K562 treated with DMSO at 1 percent for 24 hours (cell line): ENCODE results near the gene WDR46. TPM values are rescaled to one million over a fixed set of nuclear protein-coding genes. Genes with fewer than 3 reads are reported as not detected.

Experiments
- total RNA-seq: library from RNA; unstranded; fragments of 300-600 nt; gene quantifications from 2 replicates; pipeline ENCODE4 v1.2.3, GENCODE V29; 2022; ENCODE audit warnings: low read depth; ENCODE audit not compliant: insufficient read depth

Gene WDR46
- total RNA-seq: 51.7 and 61.6 TPM in 2 replicates

GRCh38 chr6:33288921-33289783 lies at the start of gene WDR46, which contains the start of gene PFDN6:
Gene WDR46, minus strand, starts transcription at chr6:33289239. Its CDS starts 69 bp downstream, at chr6:33289170.
Gene PFDN6, plus strand, starts transcription at chr6:33289601. Its CDS starts 256 bp downstream, at chr6:33289857.

GRCh38 chr6:33317669-33318425 lies 28.8 kb upstream of the WDR46 start, which contains the start of gene ZBTB22:
Gene ZBTB22, minus strand, starts transcription at chr6:33317744. Its CDS starts 828 bp downstream, at chr6:33316916.

GRCh38 chr6:33313709-33314514 lies 24.9 kb upstream of the WDR46 start, which contains the start of gene TAPBP:
Gene TAPBP, minus strand, starts transcription at chr6:33314078. Its CDS starts 37 bp downstream, at chr6:33314041.

GRCh38 chr6:33298773-33299236 lies 9.8 kb upstream of the WDR46 start, which contains the start of gene RGL2:
Gene RGL2, minus strand, starts transcription at chr6:33298942. Its CDS starts 332 bp downstream, at chr6:33298610.

GRCh38 chr6:33276864-33277662 lies 12.0 kb downstream of the WDR46 start, which contains the start of gene B3GALT4:
Gene B3GALT4, plus strand, starts transcription at chr6:33277123. Its CDS starts 297 bp downstream, at chr6:33277420.

GRCh38 chr6:33271468-33272274 lies 17.4 kb downstream of the WDR46 start, which contains the start of the genes RPS18 and VPS52:
Gene RPS18, plus strand, starts transcription at chr6:33272075. Its CDS starts 45 bp downstream, at chr6:33272120.
Gene VPS52, minus strand, starts transcription at chr6:33271876. Its CDS starts 201 bp downstream, at chr6:33271675.

Other genes starting within 250 kb of the WDR46 start
- gene HLA-DPA1, start 215.6 kb downstream of the WDR46 start, total RNA-seq: 0.86 TPM in 1 of 2 replicates, not detected in the other
- 1.3 and 1.9 TPM in 2 replicates for gene HLA-DPB1, start 213.2 kb downstream of the WDR46 start, total RNA-seq
- 0.25 TPM in 2 replicates for gene COL11A2, start 96.8 kb downstream of the WDR46 start, total RNA-seq
- 42.1 and 43.1 TPM in 2 replicates for gene RXRB, start 88.6 kb downstream of the WDR46 start, total RNA-seq
- gene SLC39A7, start 88.4 kb downstream of the WDR46 start, total RNA-seq: 159 and 162 TPM in 2 replicates
- 20.2 and 25.9 TPM in 2 replicates for gene HSD17B8, start 84.6 kb downstream of the WDR46 start, total RNA-seq
- gene RING1, start 80.7 kb downstream of the WDR46 start, total RNA-seq: 82.7 and 82.9 TPM in 2 replicates
- 42.4 and 43.5 TPM in 2 replicates for gene VPS52, start 17.4 kb downstream of the WDR46 start, total RNA-seq
- gene RPS18, start 17.2 kb downstream of the WDR46 start, total RNA-seq: 11,722 and 11,744 TPM in 2 replicates
- gene B3GALT4, start 12.1 kb downstream of the WDR46 start, total RNA-seq: 5.7 and 6.9 TPM in 2 replicates
- gene PFDN6, start 362 bp upstream of the WDR46 start, total RNA-seq: 148 and 157 TPM in 2 replicates
- 29.8 and 32.5 TPM in 2 replicates for gene RGL2, start 9.7 kb upstream of the WDR46 start, total RNA-seq
- gene TAPBP, start 24.8 kb upstream of the WDR46 start, total RNA-seq: 206 and 216 TPM in 2 replicates
- 16.2 and 18.1 TPM in 2 replicates for gene ZBTB22, start 28.5 kb upstream of the WDR46 start, total RNA-seq
- 64.0 and 65.4 TPM in 2 replicates for gene DAXX, start 33.7 kb upstream of the WDR46 start, total RNA-seq
- gene KIFC1, start 102.6 kb upstream of the WDR46 start, total RNA-seq: 124 and 134 TPM in 2 replicates
- 78.1 and 78.5 TPM in 2 replicates for gene PHF1, start 121.8 kb upstream of the WDR46 start, total RNA-seq
- gene CUTA, start 128.9 kb upstream of the WDR46 start, total RNA-seq: 408 and 423 TPM in 2 replicates
- gene SYNGAP1, start 130.8 kb upstream of the WDR46 start, total RNA-seq: 8.1 and 8.4 TPM in 2 replicates
- 11.0 and 13.7 TPM in 2 replicates for gene ZBTB9, start 165.3 kb upstream of the WDR46 start, total RNA-seq